IMR-90 (cell line): Measurements from ENCODE around the gene MAP3K5.

Experiments used
- CEBPB ChIP-seq: IDR thresholded peaks from 2 replicates; pipeline ENCODE4 v1.6.1; 2012; ENCODE audit warnings: low read depth, low read length, improper control_type of control experiment
- CHD1 ChIP-seq: IDR thresholded peaks from 2 replicates; pipeline ENCODE4 v1.6.1; 2012; ENCODE audit warnings: low read depth, low read length, improper control_type of control experiment
- CTCF ChIP-seq: conservative IDR thresholded peaks from 2 replicates; pipeline ENCODE4 v1.5.1; 2012; ENCODE audit warnings: mild to moderate bottlenecking, low read depth, low read length, improper control_type of control experiment
- ELK1 ChIP-seq: fragments of 150-350 bp; IDR thresholded peaks from 2 replicates; pipeline ENCODE4 v1.6.1; 2016; ENCODE audit warnings: low read depth, mild to moderate bottlenecking, low read length, moderate library complexity, borderline replicate concordance
- MAFK ChIP-seq: IDR thresholded peaks from 2 replicates; pipeline ENCODE4 v1.6.1; 2012; ENCODE audit warnings: low read depth, low read length, improper control_type of control experiment
- MAZ ChIP-seq: IDR thresholded peaks from 2 replicates; pipeline ENCODE4 v1.6.1; 2012; ENCODE audit warnings: low read depth, mild to moderate bottlenecking, low read length, improper control_type of control experiment, moderate library complexity, borderline replicate concordance
- MXI1 ChIP-seq: IDR thresholded peaks from 2 replicates; pipeline ENCODE4 v1.6.1; 2012; ENCODE audit warnings: low read depth, mild to moderate bottlenecking, low read length, moderate library complexity, borderline replicate concordance
- POLR2A ChIP-seq: IDR thresholded peaks from 2 replicates; pipeline ENCODE4 v1.6.1; 2012; ENCODE audit warnings: mild to moderate bottlenecking, low read depth, low read length
- RAD21 ChIP-seq: IDR thresholded peaks from 2 replicates; pipeline ENCODE4 v1.6.1; 2012; ENCODE audit warnings: low read length, improper control_type of control experiment
- RCOR1 ChIP-seq: IDR thresholded peaks from 2 replicates; pipeline ENCODE4 v1.6.1; 2012; ENCODE audit warnings: mild to moderate bottlenecking, low read length, improper control_type of control experiment; ENCODE audit not compliant: insufficient replicate concordance
- RFX5 ChIP-seq: IDR thresholded peaks from 2 replicates; pipeline ENCODE4 v1.8.0; 2012; ENCODE audit warnings: low read depth, mild to moderate bottlenecking, low read length, moderate library complexity
- USF2 ChIP-seq: fragments of 150-350 bp; IDR thresholded peaks from 2 replicates; pipeline ENCODE4 v1.6.1; 2017; ENCODE audit warnings: mild to moderate bottlenecking, antibody characterized with exemption, low read length, low read depth

GRCh38 chr6:136654086-136654485 lies 138.2 kb downstream of the MAP3K5 start:
- TF ChIP-seq MXI1 (no peak), POLR2A (no peak), CTCF (no peak), CEBPB (no peak), USF2 (no peak), MAFK (no peak), RFX5 (no peak), RCOR1 (no peak), MAZ (no peak), RAD21 (no peak), ELK1 (no peak), CHD1 (no peak)
